H1 (cell line): ENCODE measurements around the gene OR51V1. TPM values are rescaled to one million over a fixed set of nuclear protein-coding genes. Genes with fewer than 3 reads are reported as not detected.

Experiments used
- CTCF ChIA-PET: fragments of 300-600 bp; sonication (Branson Sonifier 250); formaldehyde crosslinking; loops from one replicate; lab custom pipeline; 2021; ENCODE audit not compliant: partially characterized antibody; lab: Charles Lee
- POLR2A ChIA-PET: fragments of 300-600 bp; sonication (Branson Sonifier 250); formaldehyde crosslinking; loops from one replicate; lab custom pipeline; 2021; ENCODE audit warnings: inconsistent platforms; ENCODE audit not compliant: partially characterized antibody; lab: Charles Lee
- DNase-seq, 2 experiments: peaks; one replicate each; pipeline versions ENCODE4 v3.0.0 to v3.0.0-alpha.2; 2010 to 2022; ENCODE audit warnings: low spot score in 2 of 2, low read depth in 1 of 2, mixed read lengths in 1 of 2
- FAIRE-seq: peaks from 2 replicates; lab custom pipeline; 2011; peaks lifted over from hg19 to GRCh38; lab: Jason Lieb, UNC
- H2AFZ ChIP-seq: 2 replicates; pipeline ENCODE4 v1.8.1; 2012; ENCODE audit warnings: low read length, inconsistent platforms
- H2AK5ac ChIP-seq: 2 replicates; pipeline ENCODE4 v1.6.1; 2013; ENCODE audit warnings: low read depth, low read length
- H2BK120ac ChIP-seq: replicated peaks from 2 replicates; pipeline ENCODE3; 2013; ENCODE audit warnings: low read depth, low read length, inconsistent platforms
- H2BK12ac ChIP-seq: 2 replicates; pipeline ENCODE4 v1.6.1; 2013; ENCODE audit warnings: low read depth, low read length
- H2BK15ac ChIP-seq: 2 replicates; pipeline ENCODE4 v1.6.1; 2013; ENCODE audit warnings: low read length
- H2BK20ac ChIP-seq: 2 replicates; pipeline ENCODE4 v1.6.1; 2013; ENCODE audit warnings: low read length
- H2BK5ac ChIP-seq: 2 replicates; pipeline ENCODE4 v1.6.1; 2013; ENCODE audit warnings: low read depth, low read length
- H3K14ac ChIP-seq: 2 replicates; pipeline ENCODE4 v1.6.1; 2013; ENCODE audit warnings: inconsistent platforms; ENCODE audit not compliant: insufficient read length
- H3K18ac ChIP-seq: 2 replicates; pipeline ENCODE4 v1.6.1; 2013; ENCODE audit warnings: low read length; ENCODE audit errors: extremely low read depth
- H3K23ac ChIP-seq: 2 replicates; pipeline ENCODE4 v1.6.1; 2013; ENCODE audit warnings: inconsistent platforms; ENCODE audit not compliant: insufficient read length
- H3K23me2 ChIP-seq: 2 replicates; pipeline ENCODE4 v1.6.1; 2013; ENCODE audit warnings: low read depth, low read length
- H3K27ac ChIP-seq: 2 replicates; pipeline ENCODE4 v1.6.1; 2011; ENCODE audit warnings: low read depth, low read length, inconsistent platforms
- H3K27me3 ChIP-seq, 4 experiments: replicated peaks in 1 of 4; 1 replicate in 1 of 4; 2 replicates in 3 of 4; pipeline versions ENCODE4 v1.6.1 to v1.8.1; 2011 to 2013; ENCODE audit warnings: low read length in 3 of 4, mild to moderate bottlenecking in 3 of 4, inconsistent platforms in 2 of 4, mixed read lengths in 2 of 4, moderate library complexity in 1 of 4; ENCODE audit not compliant: control insufficient read depth in 3 of 4, insufficient read depth in 3 of 4; ENCODE audit errors: extremely low read depth in 1 of 4
- H3K36me3 ChIP-seq, 4 experiments: 2 replicates each; pipeline versions ENCODE4 v1.6.1 to v1.8.1; 2011 to 2013; ENCODE audit warnings: mild to moderate bottlenecking in 4 of 4, low read length in 3 of 4, moderate library complexity in 2 of 4, control low read depth in 1 of 4, inconsistent platforms in 1 of 4; ENCODE audit not compliant: insufficient read depth in 4 of 4, control insufficient read depth in 2 of 4
- H3K4ac ChIP-seq: replicated peaks from 2 replicates; pipeline ENCODE3; 2013; ENCODE audit warnings: low read length, low read depth, mixed read lengths, inconsistent platforms; ENCODE audit not compliant: insufficient read length
- H3K4me1 ChIP-seq, 4 experiments: replicated peaks in 1 of 4; 1 replicate in 1 of 4; 2 replicates in 3 of 4; pipeline versions ENCODE4 v1.6.1 to v1.8.1; 2011 to 2013; ENCODE audit warnings: low read length in 3 of 4, inconsistent platforms in 2 of 4, mixed read lengths in 1 of 4; ENCODE audit not compliant: insufficient read depth in 4 of 4, control insufficient read depth in 3 of 4
- H3K4me2 ChIP-seq, 2 experiments: 2 replicates each; pipeline versions ENCODE4 v1.6.1 to v1.8.1; 2011 to 2013; ENCODE audit warnings: low read depth in 2 of 2, low read length in 2 of 2, control low read depth in 1 of 2, inconsistent platforms in 1 of 2, mild to moderate bottlenecking in 1 of 2; ENCODE audit not compliant: insufficient read depth in 1 of 2
- H3K4me3 ChIP-seq, 4 experiments: fragments of 200-600, 300-600 bp in 1 of 4; sonication (generic), shearing (Covaris generic), sonication (Bioruptor Twin) in 1 of 4; 2 replicates each; pipeline versions ENCODE4 v1.5.1 to v1.8.1; 2011 to 2016; ENCODE audit warnings: low read length in 4 of 4, low read depth in 3 of 4, control low read depth in 2 of 4, inconsistent platforms in 2 of 4, mild to moderate bottlenecking in 2 of 4, mixed read lengths in 1 of 4, moderate library complexity in 1 of 4; ENCODE audit not compliant: insufficient read depth in 2 of 4; ENCODE audit errors: extremely low read depth in 1 of 4
- H3K56ac ChIP-seq: replicated peaks from 2 replicates; pipeline ENCODE3; 2013; ENCODE audit warnings: low read depth, mild to moderate bottlenecking, mixed read lengths, low read length, inconsistent platforms; ENCODE audit not compliant: insufficient read length
- H3K79me1 ChIP-seq: 2 replicates; pipeline ENCODE4 v1.6.1; 2013; ENCODE audit warnings: low read depth, low read length, control low read depth
- H3K79me2 ChIP-seq, 2 experiments: 2 replicates each; pipeline versions ENCODE4 v1.6.1 to v1.8.1; 2012 to 2013; ENCODE audit warnings: low read length in 2 of 2, mild to moderate bottlenecking in 2 of 2, inconsistent platforms in 1 of 2; ENCODE audit not compliant: insufficient read depth in 2 of 2, control insufficient read depth in 1 of 2
- H3K9ac ChIP-seq, 4 experiments: replicated peaks in 1 of 4; 1 replicate in 1 of 4; 2 replicates in 3 of 4; pipeline versions ENCODE4 v1.6.1 to v1.8.1; 2011 to 2013; ENCODE audit warnings: low read depth in 3 of 4, low read length in 3 of 4, control low read depth in 2 of 4, mild to moderate bottlenecking in 2 of 4, moderate library complexity in 2 of 4, inconsistent platforms in 1 of 4; ENCODE audit errors: extremely low read depth in 1 of 4
- H3K9me3 ChIP-seq, 2 experiments: 2 replicates each; pipeline versions ENCODE4 v1.6.1 to v1.8.1; 2012 to 2013; ENCODE audit warnings: mild to moderate bottlenecking in 2 of 2, moderate library complexity in 2 of 2, control low read depth in 1 of 2, inconsistent platforms in 1 of 2, low read depth in 1 of 2, low read length in 1 of 2, mixed read lengths in 1 of 2; ENCODE audit not compliant: insufficient read depth in 2 of 2
- H4K20me1 ChIP-seq, 2 experiments: replicated peaks in 1 of 2; 2 replicates each; pipeline versions ENCODE3 to v1.8.1; 2011 to 2013; ENCODE audit warnings: inconsistent platforms in 2 of 2, low read length in 2 of 2, mild to moderate bottlenecking in 1 of 2; ENCODE audit not compliant: insufficient read depth in 2 of 2, control insufficient read depth in 1 of 2
- H4K5ac ChIP-seq: 2 replicates; pipeline ENCODE4 v1.6.1; 2013; ENCODE audit warnings: low read length, low read depth, mixed read lengths, inconsistent platforms; ENCODE audit not compliant: insufficient read length
- H4K8ac ChIP-seq: 2 replicates; pipeline ENCODE4 v1.8.0; 2013; ENCODE audit warnings: mild to moderate bottlenecking, moderate library complexity, low read length, inconsistent platforms; ENCODE audit not compliant: insufficient read depth; ENCODE audit errors: extremely low read depth
- H4K91ac ChIP-seq: replicated peaks from 2 replicates; pipeline ENCODE3; 2013; ENCODE audit warnings: low read length, mixed read lengths, inconsistent platforms; ENCODE audit not compliant: insufficient read length
- ASH2L ChIP-seq: fragments of 200-600, 300-600 bp; sonication (generic); IDR thresholded peaks from one replicate; pipeline ENCODE4 v1.7.1; 2017; ENCODE audit warnings: low read length
- ATF2 ChIP-seq: IDR thresholded peaks from 2 replicates; pipeline ENCODE4 v1.6.1; 2012; ENCODE audit warnings: low read length, inconsistent platforms
- ATF3 ChIP-seq: IDR thresholded peaks from 2 replicates; pipeline ENCODE4 v1.6.1; 2011; ENCODE audit warnings: low read depth, mild to moderate bottlenecking, low read length; ENCODE audit not compliant: insufficient read depth
- BRCA1 ChIP-seq: IDR thresholded peaks from 2 replicates; pipeline ENCODE4 v1.6.1; 2012; ENCODE audit warnings: low read depth, low read length, improper control_type of control experiment
- CTBP2 ChIP-seq: IDR thresholded peaks from 2 replicates; pipeline ENCODE4 v1.7.0; 2011; ENCODE audit warnings: borderline replicate concordance, mild to moderate bottlenecking, moderate library complexity, mixed read lengths, low read length; ENCODE audit not compliant: insufficient read depth, insufficient read length
- EGR1 ChIP-seq: IDR thresholded peaks from 2 replicates; pipeline ENCODE4 v1.6.1; 2011; ENCODE audit warnings: low read depth, low read length, borderline replicate concordance
- SIX5 ChIP-seq: IDR thresholded peaks from 2 replicates; pipeline ENCODE4 v1.6.1; 2011; ENCODE audit warnings: mild to moderate bottlenecking, low read depth, low read length
- SRF ChIP-seq: IDR thresholded peaks from 2 replicates; pipeline ENCODE4 v1.6.1; 2011; ENCODE audit warnings: mild to moderate bottlenecking, low read depth, low read length, moderate library complexity
- SUZ12 ChIP-seq: fragments of 200-600 bp; sonication (generic); IDR thresholded peaks from 2 replicates; pipeline ENCODE4 v1.6.1; 2012; ENCODE audit warnings: mild to moderate bottlenecking, inconsistent platforms, low read length, moderate library complexity, mixed read lengths
- TAF7 ChIP-seq: optimal IDR thresholded peaks from 2 replicates; pipeline ENCODE3; 2011; ENCODE audit warnings: low read depth, mild to moderate bottlenecking, inconsistent platforms, low read length, moderate library complexity, borderline replicate concordance
- TEAD4 ChIP-seq: IDR thresholded peaks from 2 replicates; pipeline ENCODE4 v1.6.1; 2012; ENCODE audit warnings: low read depth, low read length, inconsistent platforms, mixed read lengths
- YY1 ChIP-seq: IDR thresholded peaks from 2 replicates; pipeline ENCODE4 v1.6.1; 2011; ENCODE audit warnings: low read depth, mild to moderate bottlenecking, low read length
- WGBS, 2 experiments: shearing (Covaris generic) in 1 of 2; methylation state at CpG; one replicate each; pipeline versions ENCODE4 v1.1.6 to v1.1.7; 2013 to 2015; ENCODE audit warnings: low lambda C conversion rate in 2 of 2, mixed read lengths in 2 of 2, inconsistent platforms in 1 of 2, low coverage in 1 of 2, missing lambda C conversion rate in 1 of 2; ENCODE audit not compliant: insufficient replicate concordance in 2 of 2, insufficient coverage in 1 of 2, insufficient read length in 1 of 2; ENCODE audit errors: extremely low coverage in 1 of 2, missing lambda C conversion rate in 1 of 2; 5-methylcytosine and 5-hydroxymethylcytosine counted together
- polyA plus RNA-seq, 7 experiments: library from polyadenylated mRNA; depleted of rRNA in 3 of 7; stranded (reverse) in 5 of 7; unstranded in 2 of 7; fragments of >200 nt in 5 of 7; fragments of 200-250 nt in 2 of 7; gene quantifications; 1 replicate in 5 of 7; 2 replicates in 1 of 7; 4 replicates in 1 of 7; pipeline versions ENCODE4 v1.2.1 to v1.2.3, GENCODE V29; 2011 to 2013; ENCODE audit warnings: missing spikeins in 2 of 7, mixed read lengths in 2 of 7
- total RNA-seq: library from RNA; stranded (reverse); fragmentation: NEBNext Ultra II Directional; extraction: Animal tissue kit (Norgen Biotek cat#: 25700); gene quantifications from 2 replicates; pipeline ENCODE4 v1.2.1, GENCODE V29; 2021

The OR51V1 gene
- total and polyA plus RNA-seq, 2 of the 8 experiments (the other 6 are each of a cell fraction or from before 2014, with no cell fraction given), result not detected

GRCh38 chr11:5234381-5234834 is 33.9 kb upstream of the OR51V1 start, which contains the start of gene HBD:
TSS of gene HBD (minus strand) at chr11:5234483. CDS start at chr11:5234433, 50 bp downstream.
- Histone ChIP-seq H4K8ac (no peak within 1 kb of the TSS), H4K5ac (no peak within 1 kb of the TSS), H3K4me2 (no peak within 1 kb of the TSS), H2BK15ac (no peak within 1 kb of the TSS), H3K9ac (no peak within 1 kb of the TSS), H2BK5ac (no peak within 1 kb of the TSS), H3K27me3 (no peaks in the 10 kb centered on the region), H2BK20ac (no peak within 1 kb of the TSS), H4K91ac (no peak within 1 kb of the TSS), H3K27ac (no peak within 1 kb of the TSS), H3K4me1 (no peaks in the 10 kb centered on the region), H4K20me1 (no peaks in the 10 kb centered on the region), H2BK120ac (no peak within 1 kb of the TSS), H3K79me2 (no peaks in the 10 kb centered on the region), H3K9me3 (no peaks in the 10 kb centered on the region), H3K4me3 (no peak within 1 kb of the TSS), H3K36me3 (no peaks in the 10 kb centered on the region), H3K14ac (no peak within 1 kb of the TSS), H3K23me2 (no peaks in the 10 kb centered on the region; the same call in 1 of the 2 replicates), H3K23ac (no peak within 1 kb of the TSS), H2BK12ac (no peak within 1 kb of the TSS), H3K56ac (no peak within 1 kb of the TSS), H2AK5ac (no peak within 1 kb of the TSS), H2AFZ (peak within 1 kb of the TSS; percentile 44; the same call in 1 of the 2 replicates), H3K79me1 (no peaks in the 10 kb centered on the region), H3K18ac (no peak within 1 kb of the TSS), H3K4ac (no peak within 1 kb of the TSS)
- no peak for DNase-seq
- 74% methylated on average over 2 of the region's 2 CpGs; no CpG with 5 or more reads in 1 of the 2 experiments for WGBS, 2 experiments
- POLR2A ChIA-PET, result no interaction called here
- CTCF ChIA-PET, result interaction anchor here (0.6 kb wide), 1 partner anchor 624 kb away, joined by 3 read pairs; no protein-coding TSS in a partner anchor
- no peak for FAIRE-seq
- TF ChIP-seq EGR1, result no peak
- no peak for TF ChIP-seq CTBP2
- no peak for TF ChIP-seq ATF3
- no peak for TF ChIP-seq BRCA1
- no peak for TF ChIP-seq SUZ12
- no peak for TF ChIP-seq SRF
- TF ChIP-seq ASH2L, result no peak
- no peak for TF ChIP-seq TAF7
- no peak for TF ChIP-seq SIX5
- no peak for TF ChIP-seq ATF2
- TF ChIP-seq YY1, result no peak
- no peak for TF ChIP-seq TEAD4
